ENCODE measurements around the gene NAV2. TPM values are rescaled to one million over a fixed set of nuclear protein-coding genes. Genes with fewer than 3 reads are reported as not detected.

The NAV2 gene
- total RNA-seq, 1 experiment from 2014 or later: 63.5 TPM

DNA sequence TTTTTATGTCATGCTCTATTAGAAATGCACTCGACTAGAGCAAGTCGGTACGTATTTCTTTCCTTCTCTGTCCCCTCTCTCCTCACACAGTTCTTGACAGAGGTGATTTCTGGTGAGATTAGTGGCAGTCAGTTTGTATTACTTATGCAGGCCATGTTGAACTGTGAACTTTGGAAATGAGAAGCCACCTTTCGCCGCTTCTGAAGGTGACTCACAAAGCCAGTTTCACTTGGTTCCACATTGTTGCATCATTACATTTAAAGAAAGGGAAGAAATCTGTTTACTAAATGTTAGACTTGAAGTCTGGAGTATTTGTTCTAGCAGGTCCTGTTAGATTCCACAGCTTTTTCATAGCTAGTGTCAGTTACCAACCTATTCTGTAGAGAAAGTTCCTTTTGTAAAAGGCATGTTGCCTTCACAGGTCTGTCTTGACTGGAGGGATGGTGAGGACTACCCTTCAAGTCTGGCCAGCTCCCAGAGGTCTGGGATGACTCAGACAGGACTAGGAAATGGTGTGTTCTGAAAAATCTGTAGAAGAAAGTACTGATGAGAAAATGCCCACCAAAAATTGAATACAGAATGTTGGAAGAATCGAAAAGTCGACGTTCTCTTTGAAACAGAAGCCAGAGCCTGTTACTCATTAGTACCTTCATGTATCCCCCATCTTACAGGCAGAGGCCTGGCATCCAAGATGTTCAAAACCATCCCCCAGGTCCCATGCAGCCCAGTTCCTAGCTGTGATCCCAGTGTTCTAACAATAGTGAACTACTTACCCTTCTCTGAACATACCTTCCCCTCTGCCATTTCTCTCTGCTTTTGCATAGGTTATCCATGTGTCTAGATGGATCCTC lies 266.3 kb downstream of the NAV2 start:
- Histone ChIP-seq H3K27me3 (replicated peaks; ENCODE audit: control insufficient read depth, insufficient read depth, low read length) (no peaks in the 10 kb centered on the region), H3K4me1 (peaks cover 53% of the 10 kb centered on the region), H3K4me3 (ENCODE audit: low read depth, low read length) (no peak overlapping the region), H3K36me3 (ENCODE audit: control insufficient read depth, insufficient read depth, low read length) (no peaks in the 10 kb centered on the region; the same call in 1 of the 2 replicates), H3K9me3 (no peaks in the 10 kb centered on the region)
- DNase-seq: peak; percentile 63 to 74
- CTCF ChIA-PET: interaction anchor here (0.9 to 1.2 kb wide), 4 partner anchors 25 to 52 kb away, joined by 3 read pairs; no protein-coding TSS in a partner anchor
- H3K4me3 Mint-ChIP-seq (ENCODE audit: unreplicated experiment): peak overlapping the region; percentile 48
- TF ChIP-seq, protein P1, sequence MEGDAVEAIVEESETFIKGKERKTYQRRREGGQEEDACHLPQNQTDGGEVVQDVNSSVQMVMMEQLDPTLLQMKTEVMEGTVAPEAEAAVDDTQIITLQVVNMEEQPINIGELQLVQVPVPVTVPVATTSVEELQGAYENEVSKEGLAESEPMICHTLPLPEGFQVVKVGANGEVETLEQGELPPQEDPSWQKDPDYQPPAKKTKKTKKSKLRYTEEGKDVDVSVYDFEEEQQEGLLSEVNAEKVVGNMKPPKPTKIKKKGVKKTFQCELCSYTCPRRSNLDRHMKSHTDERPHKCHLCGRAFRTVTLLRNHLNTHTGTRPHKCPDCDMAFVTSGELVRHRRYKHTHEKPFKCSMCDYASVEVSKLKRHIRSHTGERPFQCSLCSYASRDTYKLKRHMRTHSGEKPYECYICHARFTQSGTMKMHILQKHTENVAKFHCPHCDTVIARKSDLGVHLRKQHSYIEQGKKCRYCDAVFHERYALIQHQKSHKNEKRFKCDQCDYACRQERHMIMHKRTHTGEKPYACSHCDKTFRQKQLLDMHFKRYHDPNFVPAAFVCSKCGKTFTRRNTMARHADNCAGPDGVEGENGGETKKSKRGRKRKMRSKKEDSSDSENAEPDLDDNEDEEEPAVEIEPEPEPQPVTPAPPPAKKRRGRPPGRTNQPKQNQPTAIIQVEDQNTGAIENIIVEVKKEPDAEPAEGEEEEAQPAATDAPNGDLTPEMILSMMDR (IDR thresholded peaks at IDR 0.05; ENCODE audit: insufficient read depth in 1 of 2, low read depth in 1 of 2, low read length in 1 of 2, severe bottlenecking in 1 of 2, unreplicated experiment in 1 of 2): no peak
- POLR2A ChIA-PET: interaction anchor here (0.7 to 1.0 kb wide), 3 partner anchors 9 to 27 kb away, joined by 3 to 4 read pairs (median 3); no protein-coding TSS in a partner anchor
- H3K9me3 Mint-ChIP-seq (ENCODE audit: unreplicated experiment): no peaks in the 10 kb centered on the region
- H3K27ac Mint-ChIP-seq (ENCODE audit: unreplicated experiment): peak overlapping the region; percentile 96
- peaks cover 52% of the 10 kb centered on the region for H3K4me1 Mint-ChIP-seq (ENCODE audit: low read depth, unreplicated experiment)
- TSS peak; percentile 95 for BruUV-seq (replicated peaks)
- H3K36me3 Mint-ChIP-seq (ENCODE audit: insufficient read depth, unreplicated experiment): peaks cover 19% of the 10 kb centered on the region
- H3K27me3 Mint-ChIP-seq (ENCODE audit: insufficient read depth, unreplicated experiment): no peaks in the 10 kb centered on the region
- intact Hi-C loops (cut with micrococcal nuclease; ENCODE audit: unreplicated experiment): loop anchor here (1.0 kb wide), 6 partner anchors 8 to 52 kb away; no protein-coding TSS in a partner anchor

- Histone ChIP-seq H3K4me1 (peaks cover 53% of the 10 kb centered on the region), H3K4me3 (ENCODE audit: low read depth, low read length) (no peak overlapping the region), H3K27me3 (replicated peaks; ENCODE audit: control insufficient read depth, insufficient read depth, low read length) (no peaks in the 10 kb centered on the region), H3K9me3 (no peaks in the 10 kb centered on the region), H3K36me3 (ENCODE audit: control insufficient read depth, insufficient read depth, low read length) (no peaks in the 10 kb centered on the region; the same call in 1 of the 2 replicates)
- Mint-ChIP-seq H3K4me3 (ENCODE audit: unreplicated experiment) (no peak overlapping the region), H3K9me3 (ENCODE audit: unreplicated experiment) (no peaks in the 10 kb centered on the region), H3K27ac (ENCODE audit: unreplicated experiment) (peak overlapping the region; percentile 96), H3K4me1 (ENCODE audit: low read depth, unreplicated experiment) (peaks cover 52% of the 10 kb centered on the region), H3K36me3 (ENCODE audit: insufficient read depth, unreplicated experiment) (peaks cover 19% of the 10 kb centered on the region), H3K27me3 (ENCODE audit: insufficient read depth, unreplicated experiment) (no peaks in the 10 kb centered on the region)
- no peak for DNase-seq
- TF ChIP-seq, protein P1 (IDR thresholded peaks at IDR 0.05; ENCODE audit: insufficient read depth in 1 of 2, low read depth in 1 of 2, low read length in 1 of 2, severe bottlenecking in 1 of 2, unreplicated experiment in 1 of 2): no peak
- intact Hi-C loops (cut with micrococcal nuclease; ENCODE audit: unreplicated experiment): loop anchor here (1.0 kb wide), 1 partner anchor 8 kb away; no protein-coding TSS in a partner anchor
- ChIA-PET POLR2A (interaction anchor here (1.0 kb wide), 1 partner anchor 26 kb away, joined by 3 read pairs; no protein-coding TSS in a partner anchor), CTCF (interaction anchor here (0.9 to 1.2 kb wide), 3 partner anchors 26 to 43 kb away, joined by 3 read pairs; no protein-coding TSS in a partner anchor)
- no TSS peak for BruUV-seq (replicated peaks)
Observed at GRCh38 chr11:19979519-19979845, 266.8 kb downstream of the NAV2 start.

DNA sequence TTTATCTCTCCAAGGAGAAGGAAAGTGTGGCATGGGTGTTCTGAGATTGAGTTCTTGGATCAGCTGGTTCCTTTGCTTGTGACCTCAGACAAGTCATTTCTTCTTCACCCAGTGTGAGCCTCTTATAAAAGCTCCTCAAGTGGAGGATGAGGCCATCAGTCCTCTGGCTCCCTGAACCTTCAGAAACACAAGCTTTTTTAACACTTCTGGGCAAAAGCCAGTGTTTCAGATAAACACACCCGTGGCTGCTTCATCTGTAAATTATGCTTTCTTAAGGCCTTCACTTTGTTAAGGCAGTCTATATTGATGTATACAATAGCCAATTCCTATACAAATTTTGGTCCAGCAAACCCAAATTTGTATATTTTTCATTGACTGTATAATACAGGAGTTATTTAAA lies 267.8 kb downstream of the NAV2 start:
- POLR2A ChIA-PET: no interaction called here
- TF ChIP-seq, protein P1 (IDR thresholded peaks at IDR 0.05; ENCODE audit: insufficient read depth in 1 of 2, low read depth in 1 of 2, low read length in 1 of 2, severe bottlenecking in 1 of 2, unreplicated experiment in 1 of 2): no peak
- H3K9me3 ChIP-seq: no peaks in the 10 kb centered on the region
- Mint-ChIP-seq H3K36me3 (ENCODE audit: insufficient read depth, unreplicated experiment) (peaks cover 19% of the 10 kb centered on the region), H3K4me1 (ENCODE audit: low read depth, unreplicated experiment) (peaks cover 52% of the 10 kb centered on the region), H3K9me3 (ENCODE audit: unreplicated experiment) (no peaks in the 10 kb centered on the region), H3K4me3 (ENCODE audit: unreplicated experiment) (no peak overlapping the region), H3K27me3 (ENCODE audit: insufficient read depth, unreplicated experiment) (no peaks in the 10 kb centered on the region), H3K27ac (ENCODE audit: unreplicated experiment) (peak overlapping the region; percentile 96)
- peaks cover 53% of the 10 kb centered on the region for H3K4me1 ChIP-seq
- no TSS peak for BruUV-seq (replicated peaks)
- intact Hi-C loops (cut with micrococcal nuclease; ENCODE audit: unreplicated experiment): no loop called here
- CTCF ChIA-PET: no interaction called here
- H3K27me3 ChIP-seq (replicated peaks; ENCODE audit: control insufficient read depth, insufficient read depth, low read length): no peaks in the 10 kb centered on the region
- H3K4me3 ChIP-seq (ENCODE audit: low read depth, low read length): no peak overlapping the region
- no peak for DNase-seq
- no peaks in the 10 kb centered on the region; the same call in 1 of the 2 replicates for H3K36me3 ChIP-seq (ENCODE audit: control insufficient read depth, insufficient read depth, low read length)
